RWPE2 (cell line): ENCODE data around the gene VWA5B1.

ENCODE experiments used
- ATAC-seq: fragments of 200-7000 bp; cut with Tn5 transposase; 3 replicates; pipeline ENCODE4 v1.9.1; 2021; ENCODE audit warnings: low read depth
- DNase-seq: peaks from one replicate; pipeline ENCODE4 v3.0.0-alpha.2; 2020; ENCODE audit warnings: low spot score
- H3K27ac ChIP-seq: fragments of 450-650 bp; 2 replicates; pipeline ENCODE4 v1.5.1; 2017; ENCODE audit warnings: mild to moderate bottlenecking; ENCODE audit not compliant: poor library complexity, severe bottlenecking
- H3K27me3 ChIP-seq: fragments of 250-450 bp; sonication (Bioruptor Pico); 2 replicates; pipeline ENCODE4 v1.5.1; 2021; ENCODE audit warnings: mild to moderate bottlenecking, moderate library complexity; ENCODE audit not compliant: insufficient read depth, poor library complexity, severe bottlenecking
- H3K36me3 ChIP-seq: fragments of 250-450 bp; sonication (Bioruptor Pico); 2 replicates; pipeline ENCODE4 v1.5.1; 2020; ENCODE audit warnings: low read depth, mild to moderate bottlenecking, moderate library complexity
- H3K4me1 ChIP-seq: fragments of 250-450 bp; sonication (Bioruptor Pico); 2 replicates; pipeline ENCODE4 v1.5.1; 2021; ENCODE audit warnings: mild to moderate bottlenecking, moderate library complexity; ENCODE audit not compliant: insufficient read depth, poor library complexity, severe bottlenecking
- H3K4me3 ChIP-seq: fragments of 250-450 bp; sonication (Bioruptor Pico); 2 replicates; pipeline ENCODE4 v1.5.1; 2021; ENCODE audit warnings: mild to moderate bottlenecking, moderate library complexity; ENCODE audit not compliant: severe bottlenecking
- H3K9me3 ChIP-seq: fragments of 250-450 bp; sonication (Bioruptor Pico); 2 replicates; pipeline ENCODE4 v1.5.1; 2021; ENCODE audit warnings: mild to moderate bottlenecking, moderate library complexity; ENCODE audit not compliant: severe bottlenecking
- TF ChIP-seq, protein P1 (sequence below): fragments of 450-650 bp; IDR thresholded peaks from one replicate; pipeline ENCODE4 v1.5.1; 2017; ENCODE audit warnings: mild to moderate bottlenecking, moderate library complexity; ENCODE audit not compliant: poor library complexity, severe bottlenecking

VWA5B1 gene

DNA sequence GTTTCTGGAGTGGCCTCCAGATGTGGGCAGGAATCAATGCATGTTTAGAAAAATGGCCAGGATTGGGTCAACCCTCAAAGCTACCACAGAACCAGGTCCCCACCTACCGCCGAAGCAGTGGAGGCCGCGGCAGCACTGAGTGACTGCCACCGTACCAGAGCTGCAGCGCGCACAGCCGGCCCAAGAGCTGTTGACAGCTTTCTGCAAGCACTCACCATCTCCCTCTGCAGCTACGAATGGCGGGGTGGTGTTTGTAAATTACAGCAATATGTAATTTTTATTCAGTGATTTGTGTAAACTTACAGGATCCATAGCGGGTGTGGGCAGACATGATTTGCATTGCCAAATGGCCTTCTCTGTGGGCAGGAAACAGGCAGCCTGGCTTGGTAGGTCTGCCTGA lies 98.9 kb downstream of the VWA5B1 start:
- ATAC-seq = no peak
- no peaks in the 10 kb centered on the region for H3K4me1 ChIP-seq
- TF ChIP-seq, protein P1, sequence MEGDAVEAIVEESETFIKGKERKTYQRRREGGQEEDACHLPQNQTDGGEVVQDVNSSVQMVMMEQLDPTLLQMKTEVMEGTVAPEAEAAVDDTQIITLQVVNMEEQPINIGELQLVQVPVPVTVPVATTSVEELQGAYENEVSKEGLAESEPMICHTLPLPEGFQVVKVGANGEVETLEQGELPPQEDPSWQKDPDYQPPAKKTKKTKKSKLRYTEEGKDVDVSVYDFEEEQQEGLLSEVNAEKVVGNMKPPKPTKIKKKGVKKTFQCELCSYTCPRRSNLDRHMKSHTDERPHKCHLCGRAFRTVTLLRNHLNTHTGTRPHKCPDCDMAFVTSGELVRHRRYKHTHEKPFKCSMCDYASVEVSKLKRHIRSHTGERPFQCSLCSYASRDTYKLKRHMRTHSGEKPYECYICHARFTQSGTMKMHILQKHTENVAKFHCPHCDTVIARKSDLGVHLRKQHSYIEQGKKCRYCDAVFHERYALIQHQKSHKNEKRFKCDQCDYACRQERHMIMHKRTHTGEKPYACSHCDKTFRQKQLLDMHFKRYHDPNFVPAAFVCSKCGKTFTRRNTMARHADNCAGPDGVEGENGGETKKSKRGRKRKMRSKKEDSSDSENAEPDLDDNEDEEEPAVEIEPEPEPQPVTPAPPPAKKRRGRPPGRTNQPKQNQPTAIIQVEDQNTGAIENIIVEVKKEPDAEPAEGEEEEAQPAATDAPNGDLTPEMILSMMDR = no peak
- no peaks in the 10 kb centered on the region for H3K36me3 ChIP-seq
- no peak overlapping the region for H3K4me3 ChIP-seq
- H3K27me3 ChIP-seq = peaks cover 15% of the 10 kb centered on the region
- DNase-seq = no peak
- no peak overlapping the region for H3K27ac ChIP-seq
- H3K9me3 ChIP-seq = peaks cover 4% of the 10 kb centered on the region

DNA sequence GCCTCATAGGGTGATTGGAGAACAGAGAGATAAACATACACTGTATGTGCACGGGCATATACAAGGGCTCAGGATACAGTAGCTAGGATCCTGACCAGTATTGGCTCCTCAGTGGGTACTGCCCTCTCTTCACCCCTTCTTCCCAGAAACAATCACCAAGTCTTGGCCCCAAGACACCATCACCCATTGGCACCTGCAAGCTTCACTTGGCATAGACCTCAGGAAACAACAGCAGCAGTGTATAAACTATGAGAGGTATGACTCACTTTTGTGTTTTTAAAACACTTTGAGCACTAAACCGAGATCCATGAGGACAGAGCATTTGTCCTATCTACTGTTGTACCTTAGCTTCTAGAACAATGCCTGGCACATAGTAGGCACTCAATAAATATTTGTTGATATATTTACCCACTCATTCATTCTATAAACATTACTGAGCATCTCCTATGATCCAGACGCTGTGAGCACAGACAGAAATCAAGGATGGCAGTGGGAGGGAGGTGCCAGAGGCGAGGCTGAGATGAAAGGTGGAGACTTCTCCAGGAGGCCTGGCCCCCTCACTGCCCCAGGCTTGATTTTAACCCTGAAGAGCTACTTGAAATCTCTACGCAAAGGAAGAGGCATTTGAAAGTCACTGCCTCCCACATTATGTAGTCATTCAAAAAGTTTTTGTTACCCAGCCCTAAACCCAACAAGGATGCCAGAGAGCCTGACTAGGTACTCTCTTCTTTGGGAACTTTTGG lies 100.1 kb downstream of the VWA5B1 start:
- no peaks in the 10 kb centered on the region for H3K4me1 ChIP-seq
- DNase-seq (no peak), ATAC-seq (no peak)
- H3K27me3 ChIP-seq = peaks cover 7% of the 10 kb centered on the region
- H3K9me3 ChIP-seq = peaks cover 8% of the 10 kb centered on the region
- no peak overlapping the region for H3K27ac ChIP-seq
- H3K36me3 ChIP-seq = no peaks in the 10 kb centered on the region
- no peak overlapping the region for H3K4me3 ChIP-seq
- TF ChIP-seq, protein P1 = no peak

DNA sequence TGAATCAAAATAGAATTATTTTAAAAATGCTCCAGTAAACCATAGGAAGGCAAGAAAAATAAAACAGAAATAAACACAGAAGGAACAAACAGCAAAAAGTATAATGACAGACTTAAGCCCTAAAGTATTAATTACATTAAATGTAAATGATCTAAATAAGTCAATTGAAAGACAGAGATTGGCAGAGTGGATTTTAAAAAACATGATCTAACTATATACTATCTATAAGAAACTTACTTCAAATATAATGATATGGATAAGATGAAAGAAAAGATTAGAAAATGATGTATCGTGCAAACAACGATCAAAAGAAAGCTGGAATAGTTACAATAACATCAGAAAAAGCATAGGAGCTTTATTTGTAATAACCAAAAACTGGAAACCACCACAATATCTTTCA lies 104.6 kb downstream of the VWA5B1 start:
- Histone ChIP-seq H3K9me3 (peaks cover 8% of the 10 kb centered on the region), H3K4me1 (no peaks in the 10 kb centered on the region), H3K4me3 (no peak overlapping the region), H3K36me3 (no peaks in the 10 kb centered on the region), H3K27ac (no peak overlapping the region), H3K27me3 (no peaks in the 10 kb centered on the region)
- DNase-seq (no peak), ATAC-seq (no peak)
- TF ChIP-seq, protein P1 = no peak

DNA sequence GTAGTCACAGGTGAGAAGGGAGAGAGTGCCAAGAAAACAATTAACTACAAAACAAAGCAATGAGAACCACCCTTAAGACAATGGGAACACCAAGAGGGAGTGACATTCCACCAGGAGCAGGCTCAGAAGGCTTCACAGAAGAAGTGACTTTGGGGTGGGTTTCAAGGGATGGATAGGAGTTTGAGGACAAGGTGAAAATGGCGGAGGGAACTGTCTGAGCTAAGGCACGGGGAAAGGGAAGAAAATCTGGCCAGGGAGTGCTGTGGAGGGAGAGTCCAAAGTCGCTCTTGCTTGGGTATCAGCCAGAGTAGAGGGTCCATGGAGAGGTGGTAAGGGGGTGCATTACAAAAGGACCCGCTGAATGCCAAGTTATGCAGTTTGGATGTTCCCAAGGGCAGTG lies 108.1 kb downstream of the VWA5B1 start:
- H3K4me1 ChIP-seq = no peaks in the 10 kb centered on the region
- H3K27me3 ChIP-seq = no peaks in the 10 kb centered on the region
- peaks cover 8% of the 10 kb centered on the region for H3K9me3 ChIP-seq
- DNase-seq = no peak
- TF ChIP-seq, protein P1 = no peak
- H3K27ac ChIP-seq = no peak overlapping the region
- ATAC-seq = no peak
- no peak overlapping the region for H3K4me3 ChIP-seq
- no peaks in the 10 kb centered on the region for H3K36me3 ChIP-seq

DNA sequence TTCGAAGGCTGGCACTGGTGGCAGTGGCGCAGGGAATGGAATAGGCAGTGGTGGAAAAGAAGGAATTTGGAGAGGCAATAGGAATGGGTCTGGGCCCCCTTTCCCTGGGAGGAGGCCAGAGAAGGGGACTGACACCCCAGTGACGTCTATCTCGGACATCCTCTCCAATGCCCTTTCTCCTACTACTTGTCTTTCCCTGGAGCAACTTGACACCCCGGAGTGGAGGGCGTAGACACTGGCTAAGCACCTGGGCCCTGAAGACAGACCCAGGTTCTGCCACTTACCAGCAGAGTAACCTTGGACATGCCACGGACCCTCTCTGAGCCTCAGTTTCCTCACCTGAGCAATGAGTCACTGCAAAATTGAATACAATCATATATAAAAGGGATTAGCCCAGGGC lies 108.5 kb downstream of the VWA5B1 start:
- Histone ChIP-seq H3K27ac (no peak overlapping the region), H3K4me3 (no peak overlapping the region), H3K36me3 (no peaks in the 10 kb centered on the region), H3K4me1 (no peaks in the 10 kb centered on the region), H3K9me3 (peaks cover 5% of the 10 kb centered on the region), H3K27me3 (no peaks in the 10 kb centered on the region)
- DNase-seq (no peak), ATAC-seq (no peak)
- TF ChIP-seq, protein P1 = no peak
